K562 (cell line): Measurements from ENCODE around the gene BIRC7. TPM values are rescaled to one million over a fixed set of nuclear protein-coding genes. Genes with fewer than 3 reads are reported as not detected.
A peak's percentile ranks its signal among the peaks of the same experiment; 100 is the strongest.

Experiments
- ATAC-seq: fragments of 200-7000 bp; cut with Tn5 transposase; 3 replicates; pipeline ENCODE4 v1.9.1; 2020; ENCODE audit warnings: moderate library complexity
- BruUV-seq: library from RNA; stranded (reverse); fragments of 400-500 nt; replicated peaks from 2 replicates; lab custom pipeline; 2021; lab: Mats Ljungman, UMichigan
- CTCF ChIA-PET: fragments of 300-600 bp; formaldehyde crosslinking; extraction: SDS; loops from one replicate; lab custom pipeline; 2021; ENCODE audit warnings: low intra/inter-chr PET ratio; lab: Yijun Ruan, JAX
- POLR2A ChIA-PET: fragments of 300-600, 350-650 bp; sonication (Branson Sonifier 250); formaldehyde crosslinking; extraction: SDS; loops from one replicate; lab custom pipeline; 2021; ENCODE audit warnings: antibody characterized with exemption, inconsistent platforms; lab: Yijun Ruan, JAX
- DNase-seq, 4 experiments: peaks; one replicate each; pipeline versions ENCODE4 v3.0.0 to v3.0.0-alpha.2; 2011 to 2018; ENCODE audit warnings: low spot score in 3 of 4, mixed read lengths in 3 of 4; ENCODE audit errors: extremely low read depth in 1 of 4
- FAIRE-seq: peaks from 2 replicates; lab custom pipeline; 2011; peaks lifted over from hg19 to GRCh38; lab: Jason Lieb, UNC
- H2AFZ ChIP-seq: 2 replicates; pipeline ENCODE4 v1.6.0; 2011; ENCODE audit warnings: low read depth, low read length, control low read depth, inconsistent platforms
- H3K27ac ChIP-seq: fragments of 200-600 bp; 3 replicates; pipeline ENCODE4 v1.8.0; 2011; ENCODE audit warnings: low read depth, mild to moderate bottlenecking, control low read depth, inconsistent platforms, low read length, moderate library complexity, mixed read lengths; ENCODE audit errors: extremely low read depth
- H3K27me3 ChIP-seq, 2 experiments: fragments of 300-600 bp in 1 of 2; 2 replicates in 1 of 2; 3 replicates in 1 of 2; pipeline versions ENCODE4 v1.6.0 to v1.8.0; 2011; ENCODE audit warnings: inconsistent platforms in 2 of 2, low read length in 2 of 2, mild to moderate bottlenecking in 1 of 2, mixed read lengths in 1 of 2, moderate library complexity in 1 of 2; ENCODE audit not compliant: control insufficient read depth in 2 of 2, insufficient read depth in 2 of 2
- H3K36me3 ChIP-seq: fragments of 300-600 bp; 3 replicates; pipeline ENCODE4 v1.8.0; 2011; ENCODE audit warnings: mild to moderate bottlenecking, low read length, inconsistent platforms; ENCODE audit not compliant: control insufficient read depth, insufficient read depth
- H3K4me1 ChIP-seq, 2 experiments: fragments of 200-600 bp in 1 of 2; replicated peaks in 1 of 2; 2 replicates in 1 of 2; 3 replicates in 1 of 2; pipeline versions ENCODE4 v1.5.1 to v1.8.0; 2011; ENCODE audit warnings: inconsistent platforms in 2 of 2, low read length in 2 of 2, mild to moderate bottlenecking in 1 of 2, mixed read lengths in 1 of 2, moderate library complexity in 1 of 2; ENCODE audit not compliant: control insufficient read depth in 2 of 2, insufficient read depth in 2 of 2
- H3K4me2 ChIP-seq: 2 replicates; pipeline ENCODE4 v1.6.1; 2011; ENCODE audit warnings: low read length, control low read depth, inconsistent platforms, mixed read lengths; ENCODE audit not compliant: insufficient read depth
- H3K4me3 ChIP-seq: fragments of 200-600 bp; sonication (generic), shearing (Covaris generic); 2 replicates; pipeline ENCODE4 v1.5.1; 2016; ENCODE audit warnings: control low read depth, inconsistent platforms
- H3K79me2 ChIP-seq: fragments of 200-600 bp; 3 replicates; pipeline ENCODE4 v1.8.0; 2011; ENCODE audit warnings: low read length, inconsistent platforms; ENCODE audit not compliant: control insufficient read depth, insufficient read depth
- H3K9ac ChIP-seq, 2 experiments: 2 replicates each; pipeline versions ENCODE4 v1.6.0 to v1.6.1; 2011; ENCODE audit warnings: low read depth in 2 of 2, low read length in 2 of 2, control low read depth in 1 of 2, inconsistent platforms in 1 of 2, mild to moderate bottlenecking in 1 of 2, mixed read lengths in 1 of 2; ENCODE audit not compliant: insufficient read depth in 1 of 2
- H3K9me1 ChIP-seq: one replicate; pipeline ENCODE4 v1.6.0; 2011; ENCODE audit warnings: inconsistent platforms, mild to moderate bottlenecking, low read length, moderate library complexity; ENCODE audit not compliant: control insufficient read depth, insufficient read depth
- H3K9me3 ChIP-seq: replicated peaks from 2 replicates; pipeline ENCODE4 v1.5.1; 2011; ENCODE audit warnings: low read depth, low read length, inconsistent platforms; ENCODE audit not compliant: control insufficient read depth, insufficient read depth
- H4K20me1 ChIP-seq: replicated peaks from 2 replicates; pipeline ENCODE4 v1.6.1; 2011; ENCODE audit warnings: low read length, inconsistent platforms, mixed read lengths; ENCODE audit not compliant: control insufficient read depth, insufficient read depth
- RBFOX2 ChIP-seq: fragments of 200-400 bp; formaldehyde crosslinking; IDR thresholded peaks from 2 replicates; pipeline ENCODE4 v1.6.1; 2017; ENCODE audit warnings: low read depth, mild to moderate bottlenecking, low read length, moderate library complexity
- ZBTB5 ChIP-seq: fragments of 450-650 bp; IDR thresholded peaks from 2 replicates; pipeline ENCODE4 v1.6.1; 2017; ENCODE audit warnings: antibody characterized with exemption
- WGBS: fragments of 100-300 bp; shearing (Covaris generic); methylation state at CpG from one replicate; pipeline ENCODE4 v1.1.6; 2016; ENCODE audit warnings: low coverage, mixed read lengths; ENCODE audit not compliant: insufficient coverage; ENCODE audit errors: missing lambda C conversion rate; 5-methylcytosine and 5-hydroxymethylcytosine counted together
- in situ Hi-C: fragments of 300-500 bp; cut with MboI; formaldehyde crosslinking; loops from 4 replicates; pipeline ENCODE4 v1.15.0; 2018; ENCODE audit warnings: inconsistent platforms, mixed read lengths
- intact Hi-C: fragments of 100-400 bp; cut with micrococcal nuclease; formaldehyde crosslinking; loops from 2 replicates; pipeline ENCODE4 v1.14.2; 2022
- polyA plus RNA-seq, 8 experiments: library from polyadenylated mRNA; depleted of rRNA in 4 of 8; stranded (reverse) in 5 of 8; unstranded in 3 of 8; fragments of >200 nt; fragmentation: Nextera tagmentation in 2 of 8; fragmentation: Illumina TruSeq in 1 of 8; extraction: Ambion mirVana in 2 of 8; extraction: Trizol in 1 of 8; gene quantifications; 2 replicates each; pipeline versions ENCODE4 v1.2.1 to v1.2.3, GENCODE V29; 2011 to 2014; ENCODE audit warnings: inconsistent platforms in 1 of 8, missing spikeins in 1 of 8
- total RNA-seq, 7 experiments: library from RNA; depleted of rRNA in 6 of 7; stranded (reverse); fragments of >200 nt in 6 of 7; fragmentation: Illumina TruSeq in 2 of 7; extraction: Trizol in 2 of 7; gene quantifications; 2 replicates each; pipeline versions ENCODE4 v1.2.1 to v1.2.3, GENCODE V29; 2011 to 2021; ENCODE audit warnings: low replicate concordance in 1 of 7

BIRC7 gene
- total and polyA plus RNA-seq, 9 of the 15 experiments (the other 6 are each of a cell fraction or from before 2014, with no cell fraction given) = 0.14 to 0.19 (median 0.16) TPM; not detected in 5

GRCh38 chr20:63206878-63207277 is 28.8 kb upstream of the BIRC7 start:
- no peaks in the 10 kb centered on the region for H3K9me1 ChIP-seq
- H3K4me3 ChIP-seq = no peak overlapping the region
- no peak for DNase-seq
- 93% methylated on average over 11 of the region's 11 CpGs for WGBS
- FAIRE-seq = no peak
- H3K27me3 ChIP-seq = no peaks in the 10 kb centered on the region
- no peak for ATAC-seq
- TF ChIP-seq ZBTB5 = no peak
- 0 out of 2 replicates have a peak, but pooled peaks have one; percentile 29 for TF ChIP-seq RBFOX2
- TF ChIP-seq, all 486 proteins: peak for 1
- POLR2A ChIA-PET = interaction anchor here (0.7 to 2.3 kb wide), 4 partner anchors 8 to 16 kb away, joined by 3 to 11 read pairs (median 8); partner anchors contain the start of gene YTHDF1
- intact Hi-C loops = no loop called here
- CTCF ChIA-PET = no interaction called here
- in situ Hi-C loops = no loop called here
- Histone ChIP-seq H3K27ac (no peak overlapping the region), H3K9ac (peak overlapping the region in 1 of 2 experiments; percentile 20; a peak in 1 of 4 replicates), H3K4me2 (no peak overlapping the region), H3K36me3 (peaks cover 94% of the 10 kb centered on the region), H3K4me1 (peaks cover 0 to 10% of the 10 kb centered on the region in 2 experiments; a peak in 2 of 5 replicates), H3K9me3 (no peaks in the 10 kb centered on the region), H4K20me1 (peaks cover 39% of the 10 kb centered on the region), H2AFZ (no peak overlapping the region), H3K79me2 (peaks cover 93% of the 10 kb centered on the region)
- BruUV-seq = no TSS peak
